Measurements from ENCODE around the gene BTD.

- TF ChIP-seq CTCF (IDR thresholded peaks at IDR 0.05; ENCODE audit: insufficient read depth, low read length, poor library complexity, severe bottlenecking) (no peak), EZH2phosphoT487 (conservative IDR thresholded peaks at IDR 0.05; ENCODE audit: low read length) (no peak)
Observed at GRCh38 chr3:15651396-15651795, 49.9 kb downstream of the BTD start.
